HepG2 (cell line): ENCODE data around the gene KRTAP12-4. TPM values are rescaled to one million over a fixed set of nuclear protein-coding genes. Genes with fewer than 3 reads are reported as not detected.

Source experiments
- CHCHD3 ChIP-seq: sonication (generic); formaldehyde crosslinking; IDR thresholded peaks from 2 replicates; pipeline ENCODE4 v1.8.0; 2022; ENCODE audit warnings: mild to moderate bottlenecking, missing genetic modification reagents, moderate library complexity
- EHMT2 ChIP-seq: fragments of 200-600 bp; sonication (generic); IDR thresholded peaks from 2 replicates; pipeline ENCODE4 v1.7.0; 2017; ENCODE audit warnings: antibody characterized with exemption, low read depth, low read length, borderline replicate concordance
- HDAC1 ChIP-seq: sonication (generic); formaldehyde crosslinking; IDR thresholded peaks from 2 replicates; pipeline ENCODE4 v1.5.1; 2020; ENCODE audit warnings: mild to moderate bottlenecking, missing genetic modification reagents
- HNRNPK ChIP-seq: fragments of 200-400 bp; formaldehyde crosslinking; IDR thresholded peaks from 2 replicates; pipeline ENCODE4 v1.6.1; 2018; ENCODE audit warnings: low read length, low read depth, moderate library complexity, mild to moderate bottlenecking; ENCODE audit not compliant: poor library complexity, severe bottlenecking
- HNRNPUL1 ChIP-seq: fragments of 200-400 bp; formaldehyde crosslinking; IDR thresholded peaks from 2 replicates; pipeline ENCODE4 v1.6.1; 2017; ENCODE audit warnings: low read depth, mild to moderate bottlenecking, low read length, moderate library complexity
- HOXA7 ChIP-seq: sonication (generic); formaldehyde crosslinking; IDR thresholded peaks from 2 replicates; pipeline ENCODE4 v1.8.1; 2022; ENCODE audit warnings: mild to moderate bottlenecking, missing genetic modification reagents, moderate library complexity
- KMT2A ChIP-seq: sonication (generic); formaldehyde crosslinking; IDR thresholded peaks from 2 replicates; pipeline ENCODE4 v1.4.0; 2020; ENCODE audit warnings: missing genetic modification reagents
- PITX1 ChIP-seq: sonication (generic); formaldehyde crosslinking; IDR thresholded peaks from 2 replicates; pipeline ENCODE4 v1.5.1; 2020; ENCODE audit warnings: mild to moderate bottlenecking, missing genetic modification reagents
- SMC3 ChIP-seq: IDR thresholded peaks from 2 replicates; pipeline ENCODE4 v1.6.1; 2011; ENCODE audit warnings: low read length, improper control_type of control experiment
- SRF ChIP-seq: IDR thresholded peaks from 2 replicates; pipeline ENCODE4 v1.6.1; 2011; ENCODE audit warnings: mild to moderate bottlenecking, low read depth, low read length, moderate library complexity
- ZNF326 ChIP-seq: sonication (generic); formaldehyde crosslinking; IDR thresholded peaks from 2 replicates; pipeline ENCODE4 v1.4.0; 2020; ENCODE audit warnings: missing genetic modification reagents, borderline replicate concordance
- ZNF343 ChIP-seq: sonication (generic); formaldehyde crosslinking; IDR thresholded peaks from 2 replicates; pipeline ENCODE4 v1.4.0; 2020; ENCODE audit warnings: mild to moderate bottlenecking, missing genetic modification reagents
- ZNF441 ChIP-seq: sonication (generic); formaldehyde crosslinking; IDR thresholded peaks from 2 replicates; pipeline ENCODE4 v1.7.0; 2021; ENCODE audit warnings: missing genetic modification reagents, borderline replicate concordance
- ZNF747 ChIP-seq: sonication (generic); formaldehyde crosslinking; IDR thresholded peaks from 2 replicates; pipeline ENCODE4 v1.8.1; 2023; ENCODE audit warnings: missing genetic modification reagents, mild to moderate bottlenecking, borderline replicate concordance
- ZNF761 ChIP-seq: sonication (generic); formaldehyde crosslinking; conservative IDR thresholded peaks from 2 replicates; pipeline ENCODE4 v1.4.0; 2020; ENCODE audit warnings: mild to moderate bottlenecking, missing genetic modification reagents
- ZSCAN22 ChIP-seq: sonication (generic); formaldehyde crosslinking; IDR thresholded peaks from 2 replicates; pipeline ENCODE4 v1.4.0; 2020; ENCODE audit warnings: mild to moderate bottlenecking, missing genetic modification reagents
- polyA plus RNA-seq, 8 experiments: library from polyadenylated mRNA; depleted of rRNA in 3 of 8; stranded (reverse) in 7 of 8; unstranded in 1 of 8; fragments of >200 nt; fragmentation: Illumina TruSeq in 4 of 8; extraction: Trizol in 4 of 8; gene quantifications; 2 replicates each; pipeline versions ENCODE4 v1.2.1 to v1.2.3, GENCODE V29; 2011 to 2016; ENCODE audit warnings: low read depth in 4 of 8, missing spikeins in 1 of 8, mixed read lengths in 1 of 8; ENCODE audit not compliant: insufficient read depth in 1 of 8
- total RNA-seq, 5 experiments: library from RNA; depleted of rRNA; stranded (reverse); fragments of >200 nt; fragmentation: Illumina TruSeq; extraction: Trizol; gene quantifications; 2 replicates each; pipeline ENCODE4 v1.2.3, GENCODE V29; 2016; ENCODE audit warnings: low read depth in 1 of 5
- TF ChIP-seq, protein P1 (sequence below): sonication (generic); formaldehyde crosslinking; IDR thresholded peaks from 2 replicates; pipeline ENCODE4 v1.5.1; 2020; ENCODE audit warnings: mild to moderate bottlenecking, missing genetic modification reagents
- TF ChIP-seq, protein P2 (sequence below): sonication (generic); formaldehyde crosslinking; IDR thresholded peaks from 2 replicates; pipeline ENCODE4 v1.5.0; 2020; ENCODE audit warnings: mild to moderate bottlenecking, missing genetic modification reagents
- TF ChIP-seq, protein P3 (sequence below): sonication (generic); formaldehyde crosslinking; IDR thresholded peaks from 2 replicates; pipeline ENCODE4 v1.8.1; 2023; ENCODE audit warnings: mild to moderate bottlenecking, missing genetic modification reagents, borderline replicate concordance
- TF ChIP-seq, protein P4 (sequence below): sonication (generic); formaldehyde crosslinking; IDR thresholded peaks from 2 replicates; pipeline ENCODE4 v1.5.0; 2020; ENCODE audit warnings: mild to moderate bottlenecking, missing genetic modification reagents
- TF ChIP-seq, protein P5 (sequence below): sonication (generic); formaldehyde crosslinking; IDR thresholded peaks from 2 replicates; pipeline ENCODE4 v1.4.0; 2020; ENCODE audit warnings: missing genetic modification reagents, borderline replicate concordance

KRTAP12-4 gene
- total and polyA plus RNA-seq, 2 of the 13 experiments (the other 11 are each of a cell fraction or from before 2014, with no cell fraction given) = not detected

DNA sequence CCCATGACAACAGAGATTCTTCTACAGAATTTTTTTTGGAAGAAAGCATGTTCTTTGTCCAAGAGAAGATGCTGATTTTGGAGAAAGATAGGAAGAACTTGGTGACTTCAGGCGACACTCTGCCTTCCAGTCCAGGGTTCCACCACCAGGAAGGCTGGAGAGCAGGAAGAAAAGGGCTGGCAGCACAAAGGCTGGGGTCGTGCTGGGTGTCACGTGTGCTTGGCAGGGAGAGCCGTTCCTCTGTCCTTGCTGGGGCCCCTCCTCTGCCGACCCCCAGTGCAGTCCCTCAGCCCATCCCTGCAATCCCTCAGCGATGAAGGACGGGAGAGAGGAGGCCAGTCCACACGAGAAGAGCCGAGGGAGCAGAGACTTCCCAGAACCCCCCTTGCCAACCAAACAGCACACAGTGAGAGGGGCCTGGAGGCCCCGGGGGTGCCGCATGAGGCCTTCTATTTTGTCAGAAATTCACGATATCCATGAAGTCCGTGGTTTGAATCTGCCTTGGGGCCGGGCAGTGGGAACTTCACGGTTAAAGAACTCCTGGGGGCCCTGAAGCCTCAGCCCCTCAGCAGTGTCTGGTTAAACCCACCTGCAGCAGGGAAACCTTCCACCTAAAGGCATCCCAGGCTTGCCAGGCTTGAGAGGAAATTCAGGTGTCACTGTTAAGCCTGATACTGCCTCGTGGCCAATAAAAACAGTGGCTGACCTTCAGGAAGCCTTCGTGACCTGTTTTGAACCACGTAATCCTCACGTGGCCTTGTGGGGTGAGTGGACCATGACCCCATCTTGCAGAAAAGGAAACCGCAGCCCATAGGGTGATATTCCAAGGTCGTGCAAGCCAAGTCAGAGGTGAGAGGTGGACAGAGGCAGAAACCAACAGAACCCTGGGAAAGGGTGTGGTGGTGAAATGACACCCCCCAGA is 45.9 kb upstream of the KRTAP12-4 start (continued):
- TF ChIP-seq, protein P1, sequence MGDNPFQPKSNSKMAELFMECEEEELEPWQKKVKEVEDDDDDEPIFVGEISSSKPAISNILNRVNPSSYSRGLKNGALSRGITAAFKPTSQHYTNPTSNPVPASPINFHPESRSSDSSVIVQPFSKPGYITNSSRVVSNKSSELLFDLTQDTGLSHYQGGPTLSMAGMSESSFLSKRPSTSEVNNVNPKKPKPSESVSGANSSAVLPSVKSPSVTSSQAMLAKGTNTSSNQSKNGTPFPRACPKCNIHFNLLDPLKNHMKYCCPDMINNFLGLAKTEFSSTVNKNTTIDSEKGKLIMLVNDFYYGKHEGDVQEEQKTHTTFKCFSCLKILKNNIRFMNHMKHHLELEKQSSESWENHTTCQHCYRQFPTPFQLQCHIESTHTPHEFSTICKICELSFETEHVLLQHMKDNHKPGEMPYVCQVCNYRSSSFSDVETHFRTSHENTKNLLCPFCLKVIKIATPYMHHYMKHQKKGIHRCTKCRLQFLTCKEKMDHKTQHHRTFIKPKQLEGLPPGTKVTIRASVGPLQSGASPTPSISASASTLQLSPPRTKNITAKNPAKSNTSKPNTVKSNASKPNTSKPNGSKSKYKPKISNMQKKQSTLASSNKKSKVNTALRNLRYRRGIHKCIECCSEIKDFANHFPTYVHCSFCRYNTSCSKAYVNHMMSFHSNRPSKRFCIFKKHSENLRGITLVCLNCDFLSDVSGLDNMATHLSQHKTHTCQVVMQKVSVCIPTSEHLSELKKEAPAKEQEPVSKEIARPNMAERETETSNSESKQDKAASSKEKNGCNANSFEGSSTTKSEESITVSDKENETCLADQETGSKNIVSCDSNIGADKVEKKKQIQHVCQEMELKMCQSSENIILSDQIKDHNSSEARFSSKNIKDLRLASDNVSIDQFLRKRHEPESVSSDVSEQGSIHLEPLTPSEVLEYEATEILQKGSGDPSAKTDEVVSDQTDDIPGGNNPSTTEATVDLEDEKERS (CRISPR knock-in tag) = peak; percentile 92
- no peak for TF ChIP-seq ZSCAN22 (CRISPR knock-in tag)
- TF ChIP-seq, protein P2, sequence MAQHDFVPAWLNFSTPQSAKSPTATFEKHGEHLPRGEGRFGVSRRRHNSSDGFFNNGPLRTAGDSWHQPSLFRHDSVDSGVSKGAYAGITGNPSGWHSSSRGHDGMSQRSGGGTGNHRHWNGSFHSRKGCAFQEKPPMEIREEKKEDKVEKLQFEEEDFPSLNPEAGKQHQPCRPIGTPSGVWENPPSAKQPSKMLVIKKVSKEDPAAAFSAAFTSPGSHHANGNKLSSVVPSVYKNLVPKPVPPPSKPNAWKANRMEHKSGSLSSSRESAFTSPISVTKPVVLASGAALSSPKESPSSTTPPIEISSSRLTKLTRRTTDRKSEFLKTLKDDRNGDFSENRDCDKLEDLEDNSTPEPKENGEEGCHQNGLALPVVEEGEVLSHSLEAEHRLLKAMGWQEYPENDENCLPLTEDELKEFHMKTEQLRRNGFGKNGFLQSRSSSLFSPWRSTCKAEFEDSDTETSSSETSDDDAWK (CRISPR knock-in tag) = no peak
- no peak for TF ChIP-seq HNRNPUL1
- TF ChIP-seq ZNF747 = no peak
- no peak; the same call in 1 of the 2 replicates for TF ChIP-seq HDAC1 (CRISPR knock-in tag)
- TF ChIP-seq SMC3 = no peak
- no peak for TF ChIP-seq SRF
- TF ChIP-seq ZNF761 (CRISPR knock-in tag) = no peak
- no peak for TF ChIP-seq ZNF326
- TF ChIP-seq, protein P3, sequence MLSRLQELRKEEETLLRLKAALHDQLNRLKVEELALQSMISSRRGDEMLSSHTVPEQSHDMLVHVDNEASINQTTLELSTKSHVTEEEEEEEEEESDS = no peak
- TF ChIP-seq, protein P4, sequence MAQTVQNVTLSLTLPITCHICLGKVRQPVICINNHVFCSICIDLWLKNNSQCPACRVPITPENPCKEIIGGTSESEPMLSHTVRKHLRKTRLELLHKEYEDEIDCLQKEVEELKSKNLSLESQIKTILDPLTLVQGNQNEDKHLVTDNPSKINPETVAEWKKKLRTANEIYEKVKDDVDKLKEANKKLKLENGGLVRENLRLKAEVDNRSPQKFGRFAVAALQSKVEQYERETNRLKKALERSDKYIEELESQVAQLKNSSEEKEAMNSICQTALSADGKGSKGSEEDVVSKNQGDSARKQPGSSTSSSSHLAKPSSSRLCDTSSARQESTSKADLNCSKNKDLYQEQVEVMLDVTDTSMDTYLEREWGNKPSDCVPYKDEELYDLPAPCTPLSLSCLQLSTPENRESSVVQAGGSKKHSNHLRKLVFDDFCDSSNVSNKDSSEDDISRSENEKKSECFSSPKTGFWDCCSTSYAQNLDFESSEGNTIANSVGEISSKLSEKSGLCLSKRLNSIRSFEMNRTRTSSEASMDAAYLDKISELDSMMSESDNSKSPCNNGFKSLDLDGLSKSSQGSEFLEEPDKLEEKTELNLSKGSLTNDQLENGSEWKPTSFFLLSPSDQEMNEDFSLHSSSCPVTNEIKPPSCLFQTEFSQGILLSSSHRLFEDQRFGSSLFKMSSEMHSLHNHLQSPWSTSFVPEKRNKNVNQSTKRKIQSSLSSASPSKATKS (CRISPR knock-in tag) = no peak
- TF ChIP-seq KMT2A (CRISPR knock-in tag) = no peak
- peak; percentile 89 for TF ChIP-seq PITX1 (CRISPR knock-in tag)
- no peak for TF ChIP-seq CHCHD3 (CRISPR knock-in tag)
- TF ChIP-seq HOXA7 (CRISPR knock-in tag) = no peak
- no peak for TF ChIP-seq ZNF343 (CRISPR knock-in tag)
- TF ChIP-seq ZNF441 = peak; percentile 73; the same call in 1 of the 2 replicates
- TF ChIP-seq EHMT2 = no peak
- TF ChIP-seq HNRNPK = no peak
- TF ChIP-seq, protein P5, sequence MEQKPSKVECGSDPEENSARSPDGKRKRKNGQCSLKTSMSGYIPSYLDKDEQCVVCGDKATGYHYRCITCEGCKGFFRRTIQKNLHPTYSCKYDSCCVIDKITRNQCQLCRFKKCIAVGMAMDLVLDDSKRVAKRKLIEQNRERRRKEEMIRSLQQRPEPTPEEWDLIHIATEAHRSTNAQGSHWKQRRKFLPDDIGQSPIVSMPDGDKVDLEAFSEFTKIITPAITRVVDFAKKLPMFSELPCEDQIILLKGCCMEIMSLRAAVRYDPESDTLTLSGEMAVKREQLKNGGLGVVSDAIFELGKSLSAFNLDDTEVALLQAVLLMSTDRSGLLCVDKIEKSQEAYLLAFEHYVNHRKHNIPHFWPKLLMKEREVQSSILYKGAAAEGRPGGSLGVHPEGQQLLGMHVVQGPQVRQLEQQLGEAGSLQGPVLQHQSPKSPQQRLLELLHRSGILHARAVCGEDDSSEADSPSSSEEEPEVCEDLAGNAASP (CRISPR knock-in tag) = peak; percentile 87; the same call in 1 of the 2 replicates
